ENCODE data around the gene RPL18A. TPM values are rescaled to one million over a fixed set of nuclear protein-coding genes. Genes with fewer than 3 reads are reported as not detected.

Gene RPL18A
- total and polyA plus RNA-seq, 7 experiments from 2014 or later, result 2,413 to 4,833 (median 3,412) TPM

DNA sequence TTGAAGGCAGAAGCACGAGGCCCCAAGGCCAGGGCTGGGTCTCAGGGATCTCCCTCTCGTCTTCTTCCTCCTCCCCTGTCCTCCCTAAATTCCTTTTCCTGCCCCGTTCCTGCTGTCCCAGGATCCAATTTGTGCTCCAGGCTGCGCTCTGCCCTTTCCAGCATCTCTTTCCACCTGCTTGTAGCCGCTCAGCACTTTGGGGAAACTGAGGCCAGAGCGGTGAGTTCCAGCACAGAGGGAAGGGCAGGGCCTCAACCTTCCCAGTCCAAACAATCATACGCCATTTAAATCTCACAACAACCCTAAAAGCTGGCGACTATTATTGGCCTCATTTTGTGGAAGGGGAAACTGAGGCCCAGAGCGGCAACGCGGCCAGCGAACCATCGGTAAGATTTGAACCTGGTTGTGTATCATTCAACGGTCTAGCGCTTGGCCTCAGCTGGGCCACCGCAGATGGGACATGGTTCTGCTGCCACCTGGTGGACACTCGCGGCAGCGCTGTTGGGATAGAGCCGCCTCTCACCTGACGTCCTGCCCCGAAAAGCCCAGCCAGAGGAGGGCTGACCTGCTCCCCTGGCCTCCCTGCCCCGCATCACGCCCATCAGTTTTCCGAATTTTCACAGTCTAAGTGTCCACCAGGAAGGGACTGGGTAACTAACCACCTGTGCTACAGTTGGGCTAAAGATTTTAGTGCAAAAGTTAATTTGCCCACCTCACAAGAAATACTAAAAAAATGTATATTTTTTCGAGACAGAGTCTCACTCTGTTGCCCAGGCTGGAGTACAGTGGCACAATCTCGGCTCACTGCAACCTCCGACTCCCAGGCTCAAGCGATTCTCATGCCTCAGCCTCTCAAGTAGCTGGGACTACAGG is 4.2 kb upstream of the RPL18A start:
- Histone ChIP-seq H3K27me3 (ENCODE audit: control insufficient read depth in 2 of 2, insufficient read depth in 2 of 2, low read length in 2 of 2) (no peaks in the 10 kb centered on the region), H3K27ac (ENCODE audit: low read depth, low read length) (no peak overlapping the region), H3K36me3 (ENCODE audit: control insufficient read depth in 2 of 3, insufficient read depth in 3 of 3, low read length in 3 of 3) (peaks cover 0 to 7% (median 0%) of the 10 kb centered on the region in 3 experiments), H3K4me1 (ENCODE audit: control insufficient read depth in 2 of 2, insufficient read depth in 2 of 2, low read length in 2 of 2) (peaks cover 9 to 12% of the 10 kb centered on the region in 2 donors), H3K4me3 (ENCODE audit: low read length) (no peak overlapping the region), H3K9me3 (ENCODE audit: control insufficient read depth in 2 of 3, low read length in 3 of 3) (no peaks in the 10 kb centered on the region)
- H3K4me3 Mint-ChIP-seq, result peak overlapping the region in 1 of 10 donors; percentile 10
- DNase-seq (peak; percentile 68 to 95 (median 84)), ATAC-seq (peak; percentile 44)
- CTCF ChIA-PET, result interaction anchor here (0.6 to 7.1 kb wide), 25 partner anchors 10 to 337 kb away, joined by 3 to 124 read pairs (median 3); partner anchors contain the start of genes B3GNT3, CCDC124, MPV17L2 and SLC5A5
- peaks cover 0 to 7% (median 0%) of the 10 kb centered on the region in 11 donors for H3K9me3 Mint-ChIP-seq
- POLR2A ChIA-PET, result interaction anchor here (0.6 to 1.5 kb wide), 4 partner anchors 9 to 78 kb away, joined by 3 to 7 read pairs (median 4); partner anchors contain the start of gene CCDC124
- H3K4me1 Mint-ChIP-seq, result peaks cover 21 to 35% (median 32%) of the 10 kb centered on the region in 7 donors
- intact Hi-C loops (cut with micrococcal nuclease), result loop anchor here (1.0 to 10.0 kb wide), 11 partner anchors 71 to 461 kb away; partner anchors contain the start of genes CCDC194 (in 1 of the 2), MAP1S (in 1 of the 2) and SLC27A1 (in 1 of the 2)
- H3K27ac Mint-ChIP-seq, result peak overlapping the region in 8 of 9 donors; percentile 41 to 81 (median 66)
- H3K27me3 Mint-ChIP-seq, result peaks cover 0 to 5% (median 0%) of the 10 kb centered on the region in 5 donors
- H3K36me3 Mint-ChIP-seq, result peaks cover 0 to 15% (median 5%) of the 10 kb centered on the region in 5 donors

DNA sequence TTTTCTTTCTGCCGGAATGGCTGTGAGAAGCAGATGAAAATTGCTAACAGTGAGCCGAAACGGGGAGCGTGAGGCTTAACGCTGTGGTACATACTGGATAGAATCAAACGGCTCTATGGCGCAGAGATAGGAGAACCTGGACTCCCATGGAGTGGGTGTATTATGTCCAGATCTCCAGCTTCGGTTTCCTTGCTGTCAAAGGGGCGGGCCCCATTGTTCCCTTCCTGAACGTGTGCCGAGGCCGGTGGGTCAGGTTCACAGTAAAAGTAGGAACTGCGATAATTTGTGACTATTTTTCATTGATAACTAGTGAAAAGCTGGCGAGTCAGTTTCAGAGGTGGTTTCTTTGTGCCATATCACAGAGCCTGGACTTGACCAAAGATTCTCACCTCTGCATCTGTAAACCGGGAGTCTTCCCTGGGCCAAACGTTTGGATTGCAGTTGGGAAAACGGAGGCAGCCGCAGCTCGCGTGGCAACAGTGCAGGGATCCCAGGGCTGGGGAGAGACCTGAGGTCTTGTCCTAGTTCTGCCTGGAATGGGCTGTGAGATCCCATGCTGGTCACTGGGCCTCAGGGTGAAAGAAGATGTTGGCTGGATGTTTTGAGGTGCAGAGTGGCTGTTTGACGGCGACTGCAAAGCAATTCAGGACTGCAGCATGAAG is 752 bp downstream of the RPL18A start:
- CTCF ChIA-PET, result interaction anchor here (1.3 to 7.1 kb wide), 5 partner anchors 11 to 136 kb away, joined by 3 to 124 read pairs (median 5); partner anchors contain the start of genes CCDC124 and SLC5A5
- intact Hi-C loops (cut with micrococcal nuclease), result no loop called here

DNA sequence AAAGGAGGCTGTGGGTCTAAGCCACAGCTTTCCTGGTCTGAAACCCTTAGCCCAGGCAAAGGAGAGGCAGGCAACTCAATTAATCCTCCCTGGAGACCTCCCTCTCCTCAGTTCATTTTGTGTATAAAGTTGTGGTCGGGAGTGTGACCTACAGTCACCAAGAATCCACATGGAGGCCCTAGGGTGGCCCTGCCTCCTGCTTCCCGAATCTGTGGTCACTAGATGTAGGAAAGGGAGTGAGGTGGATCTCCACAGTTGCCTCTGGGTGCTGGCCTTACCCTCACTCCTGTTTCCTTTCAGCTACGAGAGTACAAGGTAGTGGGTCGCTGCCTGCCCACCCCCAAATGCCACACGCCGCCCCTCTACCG is 1.3 kb downstream of the RPL18A start:
- H3K9me3 ChIP-seq (ENCODE audit: control insufficient read depth in 2 of 3, low read length in 3 of 3), result no peaks in the 10 kb centered on the region
- H3K4me3 Mint-ChIP-seq, result peak overlapping the region; percentile 95 to 100 (median 98)
- ChIA-PET POLR2A (interaction anchor here (1.5 to 4.0 kb wide), 5 partner anchors 10 to 140 kb away, joined by 4 to 117 read pairs (median 26); partner anchors contain the start of genes CCDC124 and SLC5A5), CTCF (interaction anchor here (0.6 to 7.1 kb wide), 5 partner anchors 10 to 135 kb away, joined by 3 to 124 read pairs (median 5); partner anchors contain the start of genes CCDC124 and SLC5A5)
- ATAC-seq, result no peak
- H3K27ac ChIP-seq (ENCODE audit: low read depth, low read length), result peak overlapping the region; percentile 84
- peak overlapping the region; percentile 96 for H3K4me3 ChIP-seq (ENCODE audit: low read length)
- H3K9me3 Mint-ChIP-seq, result peaks cover 0 to 7% (median 0%) of the 10 kb centered on the region in 11 donors
- intact Hi-C loops (cut with micrococcal nuclease), result no loop called here
- peaks cover 0 to 28% (median 10%) of the 10 kb centered on the region in 5 donors for H3K36me3 Mint-ChIP-seq
- H3K27me3 Mint-ChIP-seq, result peaks cover 0 to 5% (median 0%) of the 10 kb centered on the region in 5 donors
- peaks cover 11 to 42% (median 27%) of the 10 kb centered on the region in 7 donors for H3K4me1 Mint-ChIP-seq
- no peaks in the 10 kb centered on the region for H3K27me3 ChIP-seq (ENCODE audit: control insufficient read depth in 2 of 2, insufficient read depth in 2 of 2, low read length in 2 of 2)
- DNase-seq, result no peak
- peaks cover 11 to 52% (median 14%) of the 10 kb centered on the region in 3 experiments for H3K36me3 ChIP-seq (ENCODE audit: control insufficient read depth in 2 of 3, insufficient read depth in 3 of 3, low read length in 3 of 3)
- H3K27ac Mint-ChIP-seq, result peak overlapping the region; percentile 28 to 99 (median 98)
- H3K4me1 ChIP-seq (ENCODE audit: control insufficient read depth in 2 of 2, insufficient read depth in 2 of 2, low read length in 2 of 2), result peaks cover 18 to 19% of the 10 kb centered on the region in 2 donors

More for the DNA sequence above, 752 bp downstream of the RPL18A start:
- DNase-seq (no peak), ATAC-seq (no peak)
- POLR2A ChIA-PET, result interaction anchor here (0.5 to 4.0 kb wide), 13 partner anchors 9 to 392 kb away, joined by 3 to 117 read pairs (median 6); partner anchors contain the start of genes CCDC124, JAK3 and SLC5A5
- peak overlapping the region; percentile 95 to 100 (median 98) for H3K4me3 Mint-ChIP-seq
- H3K27ac Mint-ChIP-seq, result peak overlapping the region; percentile 93 to 99 (median 98)
- H3K9me3 Mint-ChIP-seq, result peaks cover 0 to 7% (median 0%) of the 10 kb centered on the region in 11 donors
- Histone ChIP-seq H3K36me3 (ENCODE audit: control insufficient read depth in 2 of 3, insufficient read depth in 3 of 3, low read length in 3 of 3) (peaks cover 11 to 47% (median 14%) of the 10 kb centered on the region in 3 experiments), H3K27me3 (ENCODE audit: control insufficient read depth in 2 of 2, insufficient read depth in 2 of 2, low read length in 2 of 2) (no peaks in the 10 kb centered on the region), H3K4me3 (ENCODE audit: low read length) (peak overlapping the region; percentile 96), H3K27ac (ENCODE audit: low read depth, low read length) (peak overlapping the region; percentile 84), H3K9me3 (ENCODE audit: control insufficient read depth in 2 of 3, low read length in 3 of 3) (no peaks in the 10 kb centered on the region), H3K4me1 (ENCODE audit: control insufficient read depth in 2 of 2, insufficient read depth in 2 of 2, low read length in 2 of 2) (peaks cover 18 to 19% of the 10 kb centered on the region in 2 donors)
- peaks cover 0 to 26% (median 10%) of the 10 kb centered on the region in 5 donors for H3K36me3 Mint-ChIP-seq
- peaks cover 0 to 5% (median 0%) of the 10 kb centered on the region in 5 donors for H3K27me3 Mint-ChIP-seq
- peaks cover 14 to 45% (median 30%) of the 10 kb centered on the region in 7 donors for H3K4me1 Mint-ChIP-seq

DNA sequence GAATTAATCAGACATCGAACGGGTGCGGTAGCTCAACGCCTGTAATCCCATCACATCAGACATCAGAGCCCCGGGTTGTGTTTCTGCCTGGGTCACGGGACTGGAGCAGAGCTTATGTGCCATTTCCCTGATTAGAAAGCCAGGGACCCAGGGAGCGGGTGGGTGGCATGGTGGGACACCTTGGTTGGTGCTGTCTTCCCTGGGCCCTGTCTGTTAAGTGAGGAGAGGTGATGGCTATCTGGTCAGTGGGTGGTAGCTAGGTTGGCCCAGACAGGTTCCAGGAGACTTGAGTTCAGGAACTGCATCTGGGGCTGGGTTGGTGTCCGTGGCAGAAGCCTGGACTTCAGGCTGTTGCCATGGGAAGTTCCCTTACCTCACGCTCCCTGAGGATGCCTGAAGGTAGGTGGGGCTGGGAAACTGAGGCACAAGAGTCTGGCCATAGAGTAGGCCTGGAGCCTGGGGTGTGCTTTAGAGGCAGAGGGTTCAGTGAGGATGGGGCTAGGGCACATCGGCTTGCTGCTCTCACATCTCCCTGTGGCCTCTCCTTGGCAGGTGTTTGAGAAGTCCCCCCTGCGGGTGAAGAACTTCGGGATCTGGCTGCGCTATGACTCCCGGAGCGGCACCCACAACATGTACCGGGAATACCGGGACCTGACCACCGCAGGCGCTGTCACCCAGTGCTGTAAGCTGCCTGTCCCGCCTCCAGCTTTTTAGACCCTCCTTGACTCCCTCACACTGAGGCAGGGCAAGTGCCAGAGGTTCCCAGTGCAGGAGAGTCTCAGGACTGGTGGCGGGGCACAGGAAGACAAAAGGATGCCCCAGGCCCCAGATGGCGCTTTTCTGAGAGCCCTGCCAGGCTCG is 2.1 kb downstream of the RPL18A start:
- no peaks in the 10 kb centered on the region for H3K9me3 ChIP-seq (ENCODE audit: control insufficient read depth in 2 of 3, low read length in 3 of 3)
- H3K27me3 ChIP-seq (ENCODE audit: control insufficient read depth in 2 of 2, insufficient read depth in 2 of 2, low read length in 2 of 2), result no peaks in the 10 kb centered on the region
- peaks cover 0 to 7% (median 0%) of the 10 kb centered on the region in 11 donors for H3K9me3 Mint-ChIP-seq
- peak overlapping the region; percentile 84 for H3K27ac ChIP-seq (ENCODE audit: low read depth, low read length)
- H3K27me3 Mint-ChIP-seq, result peaks cover 0 to 5% (median 0%) of the 10 kb centered on the region in 5 donors
- peak overlapping the region; percentile 28 to 99 (median 97) for H3K27ac Mint-ChIP-seq
- CTCF ChIA-PET, result interaction anchor here (0.6 to 7.1 kb wide), 5 partner anchors 9 to 463 kb away, joined by 3 to 124 read pairs (median 5); partner anchors contain the start of genes CCDC124 and SLC5A5
- no peak overlapping the region for H3K4me3 ChIP-seq (ENCODE audit: low read length)
- ATAC-seq (no peak), DNase-seq (no peak)
- peaks cover 11 to 42% (median 29%) of the 10 kb centered on the region in 7 donors for H3K4me1 Mint-ChIP-seq
- peak overlapping the region; percentile 95 to 100 (median 98) for H3K4me3 Mint-ChIP-seq
- intact Hi-C loops (cut with micrococcal nuclease), result no loop called here
- H3K4me1 ChIP-seq (ENCODE audit: control insufficient read depth in 2 of 2, insufficient read depth in 2 of 2, low read length in 2 of 2), result peaks cover 18 to 19% of the 10 kb centered on the region in 2 donors
- peaks cover 11 to 56% (median 14%) of the 10 kb centered on the region in 3 experiments for H3K36me3 ChIP-seq (ENCODE audit: control insufficient read depth in 2 of 3, insufficient read depth in 3 of 3, low read length in 3 of 3)
- H3K36me3 Mint-ChIP-seq, result peaks cover 0 to 29% (median 10%) of the 10 kb centered on the region in 5 donors
- POLR2A ChIA-PET, result interaction anchor here (1.5 to 4.0 kb wide), 3 partner anchors 9 to 70 kb away, joined by 4 to 117 read pairs (median 51); partner anchors contain the start of genes CCDC124 and SLC5A5

DNA sequence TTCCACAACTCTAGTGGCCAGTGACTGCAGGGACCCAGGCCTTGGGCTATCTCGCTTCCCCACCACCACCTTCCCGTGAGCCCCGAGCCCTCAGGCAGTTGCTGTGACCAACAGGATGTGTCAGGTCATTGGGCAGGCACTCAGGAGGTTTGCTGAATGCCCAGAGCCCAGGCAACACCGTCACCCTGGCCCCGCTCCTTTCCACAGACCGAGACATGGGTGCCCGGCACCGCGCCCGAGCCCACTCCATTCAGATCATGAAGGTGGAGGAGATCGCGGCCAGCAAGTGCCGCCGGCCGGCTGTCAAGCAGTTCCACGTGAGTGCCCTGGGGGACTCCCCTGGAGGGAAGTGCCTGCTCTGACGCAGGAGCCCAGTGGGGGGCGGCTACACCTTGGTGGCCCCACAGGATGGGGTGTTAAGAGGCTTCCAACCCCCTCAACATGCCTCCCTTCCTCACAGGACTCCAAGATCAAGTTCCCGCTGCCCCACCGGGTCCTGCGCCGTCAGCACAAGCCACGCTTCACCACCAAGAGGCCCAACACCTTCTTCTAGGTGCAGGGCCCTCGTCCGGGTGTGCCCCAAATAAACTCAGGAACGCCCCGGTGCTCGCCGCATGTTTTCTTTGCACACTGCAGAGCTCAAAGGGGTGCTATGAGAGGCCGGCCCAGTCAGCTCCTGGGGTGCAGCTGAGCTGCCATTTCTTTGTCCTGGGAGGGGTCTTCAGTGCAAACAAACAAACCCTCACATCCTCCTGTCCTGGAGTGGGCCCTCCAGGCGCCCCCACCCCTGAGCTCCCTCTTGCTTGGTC is 3.2 kb downstream of the RPL18A start:
- Mint-ChIP-seq H3K4me1 (peaks cover 11 to 42% (median 29%) of the 10 kb centered on the region in 7 donors), H3K27ac (peak overlapping the region in 2 of 9 donors; percentile 33 to 69), H3K36me3 (peaks cover 0 to 29% (median 10%) of the 10 kb centered on the region in 5 donors), H3K27me3 (peaks cover 0 to 5% (median 0%) of the 10 kb centered on the region in 5 donors), H3K9me3 (peaks cover 0 to 7% (median 0%) of the 10 kb centered on the region in 11 donors), H3K4me3 (peak overlapping the region in 7 of 10 donors; percentile 27 to 99 (median 44))
- intact Hi-C loops (cut with micrococcal nuclease), result no loop called here
- Histone ChIP-seq H3K27ac (ENCODE audit: low read depth, low read length) (no peak overlapping the region), H3K27me3 (ENCODE audit: control insufficient read depth in 2 of 2, insufficient read depth in 2 of 2, low read length in 2 of 2) (no peaks in the 10 kb centered on the region), H3K9me3 (ENCODE audit: control insufficient read depth in 2 of 3, low read length in 3 of 3) (no peaks in the 10 kb centered on the region), H3K4me1 (ENCODE audit: control insufficient read depth in 2 of 2, insufficient read depth in 2 of 2, low read length in 2 of 2) (peaks cover 18 to 19% of the 10 kb centered on the region in 2 donors), H3K36me3 (ENCODE audit: control insufficient read depth in 2 of 3, insufficient read depth in 3 of 3, low read length in 3 of 3) (peaks cover 11 to 56% (median 14%) of the 10 kb centered on the region in 3 experiments), H3K4me3 (ENCODE audit: low read length) (no peak overlapping the region)
- ATAC-seq (no peak), DNase-seq (no peak)
- POLR2A ChIA-PET, result interaction anchor here (0.6 to 1.6 kb wide), 5 partner anchors 8 to 1030 kb away, joined by 3 to 5 read pairs (median 4); partner anchors contain the start of genes CCDC124 and SLC5A5
- CTCF ChIA-PET, result interaction anchor here (0.9 kb wide), 1 partner anchor 70 kb away, joined by 3 read pairs; the partner anchor contains the start of gene CCDC124

All from naive thymus-derived CD4-positive, alpha-beta T cell (primary cell).